ENCODE data around the gene STIM1. TPM values are rescaled to one million over a fixed set of nuclear protein-coding genes. Genes with fewer than 3 reads are reported as not detected.

STIM1 gene
- total and polyA plus RNA-seq, 2 experiments from 2014 or later, result 16.1 to 60.0 TPM

- H3K4me1 ChIP-seq (ENCODE audit: low read depth), result peaks cover 6% of the 10 kb centered on the region
- no peak overlapping the region for H3K4me3 ChIP-seq
- TF ChIP-seq, protein P1, sequence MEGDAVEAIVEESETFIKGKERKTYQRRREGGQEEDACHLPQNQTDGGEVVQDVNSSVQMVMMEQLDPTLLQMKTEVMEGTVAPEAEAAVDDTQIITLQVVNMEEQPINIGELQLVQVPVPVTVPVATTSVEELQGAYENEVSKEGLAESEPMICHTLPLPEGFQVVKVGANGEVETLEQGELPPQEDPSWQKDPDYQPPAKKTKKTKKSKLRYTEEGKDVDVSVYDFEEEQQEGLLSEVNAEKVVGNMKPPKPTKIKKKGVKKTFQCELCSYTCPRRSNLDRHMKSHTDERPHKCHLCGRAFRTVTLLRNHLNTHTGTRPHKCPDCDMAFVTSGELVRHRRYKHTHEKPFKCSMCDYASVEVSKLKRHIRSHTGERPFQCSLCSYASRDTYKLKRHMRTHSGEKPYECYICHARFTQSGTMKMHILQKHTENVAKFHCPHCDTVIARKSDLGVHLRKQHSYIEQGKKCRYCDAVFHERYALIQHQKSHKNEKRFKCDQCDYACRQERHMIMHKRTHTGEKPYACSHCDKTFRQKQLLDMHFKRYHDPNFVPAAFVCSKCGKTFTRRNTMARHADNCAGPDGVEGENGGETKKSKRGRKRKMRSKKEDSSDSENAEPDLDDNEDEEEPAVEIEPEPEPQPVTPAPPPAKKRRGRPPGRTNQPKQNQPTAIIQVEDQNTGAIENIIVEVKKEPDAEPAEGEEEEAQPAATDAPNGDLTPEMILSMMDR (IDR thresholded peaks at IDR 0.05; ENCODE audit: low read depth, low read length), result no peak
- peaks cover 37% of the 10 kb centered on the region for H3K27me3 ChIP-seq
- no peaks in the 10 kb centered on the region for H3K9me3 ChIP-seq (ENCODE audit: low read depth)
- no peak overlapping the region for H3K27ac ChIP-seq
- no peak for DNase-seq (ENCODE audit: low read depth in 1 of 2, low spot score in 1 of 2)
- no peaks in the 10 kb centered on the region for H3K36me3 ChIP-seq
Measured at GRCh38 chr11:3877364-3878257, 22.1 kb downstream of the STIM1 start.

GRCh38 chr11:3878258-3878584 is 22.8 kb downstream of the STIM1 start:
- DNase-seq (ENCODE audit: low read depth in 1 of 2, low spot score in 1 of 2), result no peak
- Histone ChIP-seq H3K4me1 (ENCODE audit: low read depth) (peaks cover 6% of the 10 kb centered on the region), H3K27ac (no peak overlapping the region), H3K4me3 (no peak overlapping the region), H3K27me3 (peaks cover 37% of the 10 kb centered on the region), H3K36me3 (no peaks in the 10 kb centered on the region), H3K9me3 (ENCODE audit: low read depth) (no peaks in the 10 kb centered on the region)
- TF ChIP-seq, protein P1 (IDR thresholded peaks at IDR 0.05; ENCODE audit: low read depth, low read length), result no peak

GRCh38 chr11:3879216-3879966 is 23.9 kb downstream of the STIM1 start:
- TF ChIP-seq, protein P1 (IDR thresholded peaks at IDR 0.05; ENCODE audit: low read depth, low read length), result no peak
- DNase-seq (ENCODE audit: low read depth in 1 of 2, low spot score in 1 of 2), result no peak
- Histone ChIP-seq H3K27me3 (peaks cover 37% of the 10 kb centered on the region), H3K4me3 (no peak overlapping the region), H3K27ac (no peak overlapping the region), H3K4me1 (ENCODE audit: low read depth) (peaks cover 6% of the 10 kb centered on the region), H3K36me3 (no peaks in the 10 kb centered on the region), H3K9me3 (ENCODE audit: low read depth) (no peaks in the 10 kb centered on the region)

DNA sequence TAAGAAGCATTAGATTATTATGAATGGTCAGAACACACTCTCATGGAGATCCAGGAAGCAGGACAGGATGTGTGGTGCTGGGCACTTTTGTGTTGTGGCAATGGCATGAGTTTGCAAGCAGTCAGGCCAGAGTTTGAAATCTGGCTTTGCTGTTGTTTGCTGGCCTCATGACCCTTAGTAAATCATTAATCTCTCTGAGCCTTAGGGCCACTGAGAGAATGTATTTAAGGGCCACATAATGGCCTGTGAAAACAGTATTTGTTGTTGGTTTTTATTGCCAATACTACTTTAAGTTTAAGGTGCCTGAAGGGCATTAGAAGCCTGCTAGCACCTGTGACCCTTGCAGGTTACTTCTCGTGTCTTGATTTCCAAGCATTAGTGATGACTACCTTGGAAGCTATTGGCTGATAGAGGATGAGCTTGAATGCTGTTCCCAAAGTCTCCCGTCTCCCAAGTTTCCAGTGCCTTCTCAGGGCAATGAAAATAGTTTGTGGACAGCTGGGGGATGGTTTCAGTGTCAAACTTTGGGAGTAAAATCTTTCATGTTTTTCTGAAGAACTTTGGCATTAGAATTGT is 24.6 kb downstream of the STIM1 start:
- TF ChIP-seq, protein P1 (IDR thresholded peaks at IDR 0.05; ENCODE audit: low read depth, low read length), result no peak
- Histone ChIP-seq H3K4me3 (no peak overlapping the region), H3K27me3 (peaks cover 34% of the 10 kb centered on the region), H3K36me3 (no peaks in the 10 kb centered on the region), H3K27ac (no peak overlapping the region), H3K4me1 (ENCODE audit: low read depth) (peaks cover 6% of the 10 kb centered on the region), H3K9me3 (ENCODE audit: low read depth) (no peaks in the 10 kb centered on the region)
- no peak for DNase-seq (ENCODE audit: low read depth in 1 of 2, low spot score in 1 of 2)

DNA sequence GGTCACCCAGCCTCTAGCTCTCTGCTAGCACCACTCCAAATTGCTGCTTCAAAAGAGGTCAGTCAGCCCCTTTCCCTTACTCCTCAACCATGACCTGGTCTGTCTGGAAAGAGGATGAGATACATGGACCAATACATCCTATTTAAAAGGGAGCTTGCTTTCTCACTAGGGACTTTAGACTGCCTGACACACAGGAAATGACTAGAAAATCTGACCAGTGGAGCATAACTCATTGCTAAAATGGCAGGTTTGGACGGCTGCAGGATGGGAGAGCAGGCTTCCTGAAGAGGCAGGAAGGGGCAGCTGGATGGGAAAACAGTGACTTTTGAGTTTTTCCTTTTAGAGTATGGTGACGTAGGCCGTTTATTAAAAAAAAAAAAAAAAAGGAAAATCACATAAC is 25.3 kb downstream of the STIM1 start:
- no peaks in the 10 kb centered on the region for H3K9me3 ChIP-seq (ENCODE audit: low read depth)
- no peak overlapping the region for H3K4me3 ChIP-seq
- DNase-seq (ENCODE audit: low read depth in 1 of 2, low spot score in 1 of 2), result no peak
- peaks cover 34% of the 10 kb centered on the region for H3K27me3 ChIP-seq
- H3K27ac ChIP-seq, result no peak overlapping the region
- H3K36me3 ChIP-seq, result no peaks in the 10 kb centered on the region
- peaks cover 6% of the 10 kb centered on the region for H3K4me1 ChIP-seq (ENCODE audit: low read depth)
- TF ChIP-seq, protein P1 (IDR thresholded peaks at IDR 0.05; ENCODE audit: low read depth, low read length), result no peak

Data from cardiac muscle cell (in vitro differentiated cells and primary cell).